H1 (cell line): ENCODE measurements around the gene KCNH6. TPM values are rescaled to one million over a fixed set of nuclear protein-coding genes. Genes with fewer than 3 reads are reported as not detected.

Experiments used
- PHF8 ChIP-seq: fragments of 200-600 bp; sonication (generic); conservative IDR thresholded peaks from 2 replicates; pipeline ENCODE4 v1.7.1; 2012; ENCODE audit warnings: low read depth, mild to moderate bottlenecking, inconsistent platforms, low read length, moderate library complexity
- RXRA ChIP-seq: IDR thresholded peaks from 2 replicates; pipeline ENCODE4 v1.6.1; 2011; ENCODE audit warnings: low read depth, mild to moderate bottlenecking, low read length, moderate library complexity; ENCODE audit not compliant: insufficient read depth
- polyA plus RNA-seq, 7 experiments: library from polyadenylated mRNA; depleted of rRNA in 3 of 7; stranded (reverse) in 5 of 7; unstranded in 2 of 7; fragments of >200 nt in 5 of 7; fragments of 200-250 nt in 2 of 7; gene quantifications; 1 replicate in 5 of 7; 2 replicates in 1 of 7; 4 replicates in 1 of 7; pipeline versions ENCODE4 v1.2.1 to v1.2.3, GENCODE V29; 2011 to 2013; ENCODE audit warnings: missing spikeins in 2 of 7, mixed read lengths in 2 of 7
- total RNA-seq: library from RNA; stranded (reverse); fragmentation: NEBNext Ultra II Directional; extraction: Animal tissue kit (Norgen Biotek cat#: 25700); gene quantifications from 2 replicates; pipeline ENCODE4 v1.2.1, GENCODE V29; 2021

The KCNH6 gene
- total and polyA plus RNA-seq, 2 of the 8 experiments (the other 6 are each of a cell fraction or from before 2014, with no cell fraction given), result 1.8 to 3.6 TPM

DNA sequence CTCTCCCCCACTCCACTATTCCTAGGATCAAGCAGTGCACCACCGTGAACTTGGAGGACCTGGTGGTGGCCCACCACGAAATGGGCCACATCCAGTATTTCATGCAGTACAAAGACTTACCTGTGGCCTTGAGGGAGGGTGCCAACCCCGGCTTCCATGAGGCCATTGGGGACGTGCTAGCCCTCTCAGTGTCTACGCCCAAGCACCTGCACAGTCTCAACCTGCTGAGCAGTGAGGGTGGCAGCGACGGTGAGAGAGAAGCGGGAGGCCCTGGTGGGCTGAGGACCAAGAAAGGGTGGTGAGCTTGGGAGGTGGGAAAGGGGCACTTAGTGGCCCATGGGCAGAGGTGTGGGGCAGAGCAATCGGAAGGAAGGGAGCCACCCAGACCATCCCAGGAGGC, 29.7 kb upstream of the KCNH6 start (continued):
- no peak for TF ChIP-seq PHF8
- TF ChIP-seq RXRA, result no peak
- TF ChIP-seq, all 59 proteins: peak for 0
